Globus pallidus (tissue), 1 donor: Measurements from ENCODE around the gene SNX18.
A peak's percentile ranks its signal among the peaks of the same experiment; 100 is the strongest.
"Not testable (repeated sequence)": the region's sequence is repeated elsewhere in the genome, so short reads cannot be mapped to it uniquely, and the experiment has no call there.

Experiments used
- DNase-seq: peaks from one replicate; pipeline ENCODE4 v3.0.0-alpha.2; 2015; ENCODE audit warnings: low spot score

SNX18 gene

DNA sequence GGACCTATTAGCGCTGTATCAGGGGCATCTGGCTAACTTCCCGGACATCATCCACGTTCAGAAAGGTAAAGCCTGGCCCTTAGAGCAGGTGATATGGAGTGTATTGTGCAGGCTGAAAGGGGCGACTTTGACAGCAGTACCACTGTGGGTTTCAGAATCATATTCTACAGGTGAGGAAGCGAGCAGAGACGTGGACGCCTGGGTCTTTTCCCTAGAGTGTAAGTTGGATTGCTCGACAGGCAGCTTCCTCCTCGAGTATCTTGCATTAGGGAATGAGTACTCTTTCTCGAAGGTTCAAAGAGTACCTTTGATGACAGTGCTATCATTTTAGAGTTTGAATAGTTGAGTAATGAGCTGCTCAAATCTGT, 1.9 kb downstream of the SNX18 start:
- DNase-seq = no peak

DNA sequence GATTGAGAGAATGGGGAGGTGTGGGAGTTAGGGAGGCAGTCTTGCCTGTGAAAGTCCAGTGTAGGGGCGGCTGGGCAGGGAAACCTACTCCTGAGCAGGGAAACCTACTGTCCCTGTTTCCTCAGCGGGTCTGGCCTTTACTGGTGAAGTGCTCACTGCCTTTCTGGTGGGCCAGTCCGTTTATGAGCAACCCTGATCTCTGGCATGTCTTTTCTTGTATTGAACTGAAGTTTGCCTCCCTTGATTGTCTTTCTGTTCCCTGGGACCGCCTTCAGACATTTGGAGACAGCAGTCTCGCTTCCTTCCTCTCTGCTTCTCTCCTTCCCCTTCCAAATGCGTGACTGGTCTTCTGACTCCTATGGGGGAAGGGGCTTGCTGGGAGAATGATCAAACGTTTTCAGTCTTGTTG, 2.9 kb downstream of the SNX18 start:
- peak; percentile 65 for DNase-seq

DNA sequence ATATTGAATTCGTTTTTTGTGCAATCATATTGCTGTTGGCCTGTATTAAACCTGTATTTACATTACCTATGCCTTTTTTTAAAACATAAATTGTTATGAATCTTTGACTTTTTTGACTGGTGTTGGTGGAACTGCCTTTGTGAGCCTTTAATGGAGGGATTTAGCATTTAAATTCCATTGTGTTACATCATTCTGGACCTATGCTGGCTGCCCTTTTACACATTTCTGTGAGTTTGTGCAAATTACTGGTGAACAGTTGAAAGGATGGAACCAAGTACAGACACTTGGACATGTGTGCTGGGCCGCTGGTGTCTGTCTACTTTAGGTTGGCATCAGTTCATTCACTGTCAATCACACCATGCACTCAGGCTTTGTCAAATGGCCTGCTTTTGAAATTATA, 3.4 kb downstream of the SNX18 start:
- DNase-seq = no peak

GRCh38 chr5:54521856-54522479, 4.4 kb downstream of the SNX18 start:
- no peak for DNase-seq

GRCh38 chr5:54523534-54523933, 6.0 kb downstream of the SNX18 start:
- no peak for DNase-seq

GRCh38 chr5:54524082-54524481, 6.5 kb downstream of the SNX18 start:
- no peak for DNase-seq

- DNase-seq = no peak
Observed at GRCh38 chr5:54524704-54525103, 7.1 kb downstream of the SNX18 start.

GRCh38 chr5:54525261-54525660, 7.7 kb downstream of the SNX18 start:
- DNase-seq = no peak

DNA sequence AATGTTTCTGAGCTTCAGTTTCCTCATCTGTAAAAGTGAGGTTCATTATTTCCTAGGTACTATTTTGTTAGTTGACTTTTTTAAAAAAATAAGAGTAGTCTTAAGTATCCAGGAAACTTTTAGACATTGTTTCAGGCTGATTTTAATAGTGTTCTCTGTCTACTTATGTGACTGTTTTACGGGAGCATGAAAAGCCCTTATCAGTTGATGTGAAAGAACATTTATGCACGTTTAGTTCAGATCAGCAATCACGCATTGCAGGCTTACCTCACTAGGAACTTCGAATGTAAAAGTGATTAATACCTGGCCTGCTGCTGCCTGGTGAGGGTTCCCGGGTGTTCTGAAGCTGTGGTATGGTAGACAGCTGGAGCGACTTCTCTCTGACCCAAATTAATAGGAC, 8.1 kb downstream of the SNX18 start:
- no peak for DNase-seq

DNA sequence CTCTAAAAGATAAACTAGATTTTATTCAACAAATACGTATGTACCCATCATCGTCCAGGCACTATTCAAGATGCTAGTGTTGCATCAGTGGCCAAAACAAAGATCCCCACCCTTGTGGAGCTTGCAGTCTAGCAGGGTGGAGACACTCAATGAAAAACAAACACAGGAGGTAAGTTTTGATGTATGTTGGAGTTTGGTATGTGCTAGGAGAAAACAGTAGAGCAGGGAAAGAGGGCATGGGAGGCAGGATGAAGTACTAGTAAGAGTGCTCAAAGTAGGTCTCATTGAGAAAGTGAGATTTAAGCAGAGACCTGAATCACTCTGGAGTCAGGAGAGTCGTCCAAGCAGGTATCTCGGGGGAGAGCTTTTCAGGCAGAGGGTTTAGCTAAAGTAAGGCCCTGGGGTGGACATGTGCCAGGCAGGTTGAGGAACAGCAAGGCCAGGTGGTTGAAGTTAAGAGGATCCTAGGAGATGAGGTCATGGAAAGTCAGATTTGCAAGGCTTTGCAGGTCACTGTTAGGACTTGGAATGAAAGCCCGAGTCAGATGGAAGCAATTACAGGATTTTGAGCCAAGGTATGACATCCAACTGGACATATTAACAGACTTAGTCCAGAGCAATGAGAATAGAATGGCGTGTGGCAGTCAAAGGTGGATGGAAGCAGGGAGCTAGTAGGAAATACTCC, 9.2 kb downstream of the SNX18 start:
- no peak for DNase-seq

- DNase-seq = no peak
Observed at GRCh38 chr5:54528633-54529209, 11.2 kb downstream of the SNX18 start.

- DNase-seq = no peak
Observed at GRCh38 chr5:54529565-54529964, 12.0 kb downstream of the SNX18 start.

DNA sequence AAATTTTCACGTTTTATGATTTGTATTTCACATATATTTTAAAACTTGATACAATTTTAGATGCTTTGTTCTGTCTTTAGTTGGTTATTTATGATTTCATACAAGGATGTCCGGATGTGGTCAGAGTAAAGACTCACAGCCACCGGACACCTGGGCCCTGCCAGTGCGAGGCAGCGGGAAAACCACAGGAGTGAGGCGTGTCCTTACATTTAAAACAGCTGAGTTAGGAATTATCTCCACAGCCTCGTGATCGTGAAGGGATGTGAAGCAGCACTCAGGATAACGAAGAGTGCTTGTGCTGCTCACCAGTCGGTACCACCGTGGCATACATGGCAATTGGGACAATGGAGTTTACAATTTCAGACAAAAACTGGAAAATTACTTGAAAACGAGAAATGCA, 14.0 kb downstream of the SNX18 start:
- DNase-seq = no peak

GRCh38 chr5:54533541-54534190, 16.1 kb downstream of the SNX18 start:
- DNase-seq = peak; percentile 68

DNA sequence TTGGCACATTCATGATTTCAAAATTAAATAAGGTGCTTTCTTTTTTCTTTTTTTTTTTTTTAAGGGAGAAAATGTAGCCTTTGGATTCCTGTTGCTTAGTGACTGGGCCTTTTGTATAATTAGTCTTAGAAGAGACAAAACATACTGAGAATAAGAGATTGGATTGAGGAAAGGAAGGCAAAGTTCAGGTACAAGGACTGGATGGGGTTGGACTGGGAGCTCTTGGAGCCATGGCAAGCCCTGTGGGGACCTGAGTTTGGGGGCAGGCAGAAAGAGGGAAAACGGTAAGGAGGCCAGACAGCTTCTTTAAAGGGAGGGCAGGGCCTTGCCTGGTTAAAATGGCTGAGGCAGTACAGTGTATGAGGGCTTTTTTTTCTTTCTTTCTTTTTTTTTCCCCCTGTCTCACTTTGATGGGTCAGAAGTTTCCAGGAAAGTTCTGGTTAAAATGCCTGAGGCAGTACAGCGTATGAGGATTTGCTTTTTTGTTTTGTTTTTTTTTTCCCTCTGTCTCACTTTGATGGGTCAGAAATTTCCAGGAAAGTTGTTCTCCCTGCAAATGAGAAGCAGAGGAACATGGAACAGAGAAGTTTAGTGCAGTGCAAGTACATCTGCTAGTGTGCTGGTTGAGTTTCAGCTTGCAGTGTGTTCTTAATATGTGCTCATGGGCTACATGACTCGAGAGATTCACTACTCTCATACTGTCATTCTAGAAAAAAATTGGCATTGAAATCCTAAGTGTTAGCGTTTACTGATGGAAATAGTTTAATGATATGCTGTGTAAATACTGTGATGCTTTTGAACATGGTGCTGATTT, 16.8 kb downstream of the SNX18 start:
- no peak for DNase-seq

GRCh38 chr5:54535149-54535844, 17.7 kb downstream of the SNX18 start:
- DNase-seq = no peak

DNA sequence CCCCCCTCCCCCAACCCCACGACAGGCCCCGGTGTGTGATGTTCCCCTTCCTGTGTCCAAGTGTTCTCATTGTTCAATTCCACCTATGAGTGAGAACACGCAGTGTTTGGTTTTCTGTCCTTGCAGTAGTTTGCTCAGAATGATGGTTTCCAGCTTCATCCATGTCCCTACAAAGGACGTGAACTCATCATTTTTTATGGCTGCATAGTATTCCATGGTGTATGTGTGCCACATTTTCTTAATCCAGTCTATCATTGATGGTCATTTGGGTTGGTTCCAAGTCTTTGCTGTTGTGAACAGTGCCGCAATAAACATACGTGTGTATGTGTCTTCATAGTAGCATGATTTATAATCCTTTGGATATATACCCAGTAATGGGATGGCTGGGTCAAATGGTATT, 18.8 kb downstream of the SNX18 start:
- not testable (repeated sequence) for DNase-seq

DNA sequence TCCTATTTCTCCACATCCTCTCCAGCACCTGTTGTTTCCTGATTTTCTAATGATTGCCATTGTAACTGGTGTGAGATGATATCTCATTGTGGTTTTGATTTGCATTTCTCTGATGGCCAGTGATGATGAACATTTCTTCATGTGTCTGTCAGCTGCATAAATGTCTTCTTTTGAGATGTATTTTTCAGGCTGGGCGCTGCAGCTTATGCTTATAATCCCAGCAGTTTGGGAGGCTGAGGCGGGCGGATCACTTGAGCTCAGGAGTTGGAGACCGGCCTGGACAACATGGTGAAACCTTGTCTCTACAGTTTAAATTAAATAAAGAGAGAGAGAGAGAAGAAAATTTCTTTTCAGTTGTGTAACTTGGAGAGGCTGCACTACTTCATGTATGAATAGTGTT, 19.3 kb downstream of the SNX18 start:
- not testable (repeated sequence) for DNase-seq

DNA sequence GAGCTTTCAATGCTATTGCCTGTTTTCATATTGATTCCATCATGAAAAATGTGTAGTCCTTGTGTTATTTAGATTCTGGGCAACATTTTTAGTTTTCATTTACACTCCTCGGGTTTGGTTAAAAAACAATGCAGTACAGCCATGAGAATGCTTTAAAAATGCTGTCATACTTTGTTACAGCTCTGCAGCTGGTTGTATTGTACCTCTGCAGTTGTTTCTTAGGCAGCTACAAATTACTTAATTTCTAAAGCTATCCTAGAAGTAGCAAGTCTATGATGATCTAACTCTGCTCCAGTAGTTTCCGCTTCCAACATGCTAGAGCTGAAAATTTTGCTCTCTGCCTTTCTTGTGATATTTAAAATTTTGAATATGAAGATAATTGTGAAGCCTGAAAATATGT, 20.2 kb downstream of the SNX18 start:
- no peak for DNase-seq

DNA sequence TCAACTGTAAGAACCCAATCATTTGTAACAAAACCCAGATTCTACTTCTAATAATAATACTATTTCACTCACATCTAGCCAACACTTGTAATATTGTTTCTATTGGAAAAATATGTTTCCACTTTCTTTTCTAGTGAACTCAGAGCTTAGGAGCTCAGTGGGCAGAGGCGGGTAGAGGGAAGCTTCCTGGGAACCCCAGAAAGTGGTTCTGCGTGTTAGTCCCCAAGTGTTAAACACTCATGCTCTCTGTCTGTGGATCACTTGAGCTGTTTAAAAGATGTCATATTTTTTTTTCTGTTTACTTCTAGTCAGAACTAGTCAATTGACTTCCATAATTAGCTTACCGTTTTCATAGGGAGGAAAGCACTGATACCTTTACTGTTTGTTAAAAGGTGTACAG, 20.6 kb downstream of the SNX18 start:
- no peak for DNase-seq

GRCh38 chr5:54539001-54539400, 21.4 kb downstream of the SNX18 start:
- no peak for DNase-seq

DNA sequence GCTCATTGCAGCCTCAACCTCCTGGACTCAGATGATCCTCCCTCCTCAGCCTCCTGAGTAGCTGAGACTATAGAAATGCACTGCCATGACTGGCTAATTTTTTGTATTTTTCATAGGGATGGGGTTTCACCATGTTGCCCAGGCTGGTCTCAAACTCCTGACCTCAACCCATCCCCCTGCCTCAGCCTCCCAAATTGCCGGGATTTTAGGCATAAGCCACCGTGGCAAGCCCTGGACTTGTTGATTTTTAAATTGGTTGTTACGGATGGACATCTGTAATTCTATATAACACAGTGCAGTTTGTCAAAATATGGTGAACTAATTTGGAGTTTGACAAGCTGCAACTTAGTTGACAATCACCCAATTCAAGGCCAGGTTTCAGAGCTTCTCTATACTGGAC, 22.7 kb downstream of the SNX18 start:
- DNase-seq = no peak
